GM19397 (cell line): ENCODE measurements around the gene GAA.

Source experiments
- ATAC-seq: cut with Tn5 transposase; IDR thresholded peaks from one replicate; pipeline ENCODE4 v1.9.1; 2021; ENCODE audit warnings: mild to moderate bottlenecking, moderate library complexity; ENCODE audit not compliant: unreplicated experiment

The GAA gene

GRCh38 chr17:80101011-80101945 lies at the start of gene GAA:
GAA (plus strand) TSS chr17:80101581; CDS start chr17:80104587, 3,006 bp downstream.
- ATAC-seq = peak; percentile 86

GRCh38 chr17:80051681-80052080 lies 49.7 kb upstream of the GAA start:
- no peak for ATAC-seq

- ATAC-seq = no peak
Observed at GRCh38 chr17:80053102-80053501, 48.3 kb upstream of the GAA start.

GRCh38 chr17:80055597-80055996 lies 45.8 kb upstream of the GAA start:
- ATAC-seq = no peak

GRCh38 chr17:80058311-80058955 lies 42.9 kb upstream of the GAA start:
- no peak for ATAC-seq

- ATAC-seq = no peak
Observed at GRCh38 chr17:80060644-80061043, 40.7 kb upstream of the GAA start.

GRCh38 chr17:80061421-80061820 lies 40.0 kb upstream of the GAA start:
- no peak for ATAC-seq

GRCh38 chr17:80063830-80064585 lies 37.4 kb upstream of the GAA start:
- ATAC-seq = no peak

GRCh38 chr17:80064696-80065095 lies 36.7 kb upstream of the GAA start:
- ATAC-seq = no peak

GRCh38 chr17:80065478-80066170 lies 35.8 kb upstream of the GAA start:
- ATAC-seq = no peak

GRCh38 chr17:80067393-80067986 lies 33.9 kb upstream of the GAA start:
- no peak for ATAC-seq

- no peak for ATAC-seq
Observed at GRCh38 chr17:80068301-80069222, 32.8 kb upstream of the GAA start.

GRCh38 chr17:80070375-80071115 lies 30.8 kb upstream of the GAA start:
- no peak for ATAC-seq

GRCh38 chr17:80071116-80071841 lies 30.1 kb upstream of the GAA start:
- no peak for ATAC-seq

GRCh38 chr17:80072410-80072809 lies 29.0 kb upstream of the GAA start:
- no peak for ATAC-seq

GRCh38 chr17:80080081-80080480 lies 21.3 kb upstream of the GAA start:
- no peak for ATAC-seq

- ATAC-seq = no peak
Observed at GRCh38 chr17:80081596-80081995, 19.8 kb upstream of the GAA start.
